HG03045 (cell line): ENCODE measurements around the gene COQ10B.

Experiments
- ATAC-seq: cut with Tn5 transposase; IDR thresholded peaks from one replicate; pipeline ENCODE4 v1.9.1; 2021; ENCODE audit warnings: mild to moderate bottlenecking, moderate library complexity; ENCODE audit not compliant: unreplicated experiment

Gene COQ10B

GRCh38 chr2:197499594-197500502, 46.5 kb downstream of the COQ10B start, which contains the start of the genes HSPD1 and HSPE1:
TSS of gene HSPD1 (minus strand) at chr2:197499840. CDS start at chr2:197498848, 992 bp downstream.
TSS of gene HSPE1 (plus strand) at chr2:197500379. CDS start at chr2:197500437, 58 bp downstream.
- peak; percentile 84 for ATAC-seq

GRCh38 chr2:197500503-197501131, 47.3 kb downstream of the COQ10B start:
- peak; percentile 8 for ATAC-seq

- no peak for ATAC-seq
Observed at GRCh38 chr2:197502201-197502600, 48.8 kb downstream of the COQ10B start.

- ATAC-seq: no peak
Observed at GRCh38 chr2:197502685-197503084, 49.3 kb downstream of the COQ10B start.

- ATAC-seq: no peak
Observed at GRCh38 chr2:197504000-197504399, 50.6 kb downstream of the COQ10B start.

- no peak for ATAC-seq
Observed at GRCh38 chr2:197504512-197504911, 51.2 kb downstream of the COQ10B start.

GRCh38 chr2:197506658-197507057, 53.3 kb downstream of the COQ10B start:
- ATAC-seq: no peak

GRCh38 chr2:197513915-197514314, 60.6 kb downstream of the COQ10B start:
- ATAC-seq: no peak

GRCh38 chr2:197514754-197515153, 61.4 kb downstream of the COQ10B start:
- no peak for ATAC-seq

GRCh38 chr2:197515315-197515738, 62.0 kb downstream of the COQ10B start:
- peak; percentile 0 for ATAC-seq

GRCh38 chr2:197515739-197516392, 62.5 kb downstream of the COQ10B start, which contains the start of gene MOB4:
TSS of gene MOB4 (plus strand) at chr2:197516066. CDS start at chr2:197516087, 21 bp downstream.
- peak; percentile 92 for ATAC-seq

- peak; percentile 23 for ATAC-seq
Observed at GRCh38 chr2:197516393-197516761, 63.0 kb downstream of the COQ10B start.

GRCh38 chr2:197517150-197517549, 63.8 kb downstream of the COQ10B start:
- no peak for ATAC-seq
